Activated CD4-positive, alpha-beta T cell treated with anti-CD3 and anti-CD28 coated beads for 4 hours (primary cell): ENCODE results near the gene RNF213.

Experiments
- DNase-seq, 2 donors: peaks; one replicate each; pipeline ENCODE4 v3.0.0-alpha.2; 2020

Gene RNF213

DNA sequence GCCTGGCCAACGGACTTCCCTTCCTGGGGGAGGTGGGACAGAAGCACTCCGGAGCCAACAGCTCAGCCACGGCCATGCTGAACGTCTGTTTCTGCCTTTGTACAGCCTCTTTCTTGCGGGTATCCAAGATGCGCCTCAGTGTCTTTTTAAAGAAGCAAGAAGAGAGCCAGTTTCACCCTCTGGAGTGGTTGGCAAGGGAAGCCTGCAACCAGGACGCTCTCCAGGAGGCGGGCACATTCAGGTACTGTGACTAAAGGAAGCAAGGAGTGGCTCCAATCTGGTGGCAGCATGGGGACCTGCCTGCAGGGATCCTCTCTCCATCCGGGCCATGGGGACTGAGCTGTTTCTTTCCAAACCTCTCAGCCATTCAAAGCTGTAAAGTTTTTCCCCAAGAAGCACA is 93.7 kb downstream of the RNF213 start:
- no peak for DNase-seq

DNA sequence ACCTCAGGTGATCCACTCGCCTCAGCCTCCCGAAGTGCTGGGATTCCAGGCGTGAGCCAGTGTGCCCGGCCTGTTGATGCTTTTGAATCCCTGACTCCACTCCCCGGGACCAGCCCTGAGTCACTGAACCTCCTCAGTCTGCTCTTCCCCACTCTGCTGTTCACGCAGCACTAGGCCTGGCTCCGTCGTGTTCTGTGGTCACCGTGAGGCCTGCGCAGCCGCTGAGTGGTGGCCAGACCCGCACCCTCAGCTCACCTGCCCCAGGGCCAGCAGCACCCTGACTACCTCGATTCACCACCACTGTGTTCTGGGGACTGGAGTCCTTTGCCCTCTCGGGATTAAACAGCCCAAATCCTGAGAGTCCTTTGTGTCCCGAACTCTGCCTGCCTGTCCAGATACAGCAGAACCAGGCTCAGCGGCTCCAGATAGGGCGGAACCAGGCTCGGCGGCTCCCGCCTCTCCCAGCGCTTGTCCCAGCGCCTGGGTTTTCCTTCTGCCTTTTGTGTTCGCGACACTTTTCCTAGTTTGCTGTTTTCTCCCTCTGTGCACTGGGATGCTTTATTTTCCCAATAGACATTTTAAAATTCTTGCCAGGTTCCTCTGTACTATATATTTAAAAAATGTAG is 95.7 kb downstream of the RNF213 start:
- DNase-seq, result no peak

DNA sequence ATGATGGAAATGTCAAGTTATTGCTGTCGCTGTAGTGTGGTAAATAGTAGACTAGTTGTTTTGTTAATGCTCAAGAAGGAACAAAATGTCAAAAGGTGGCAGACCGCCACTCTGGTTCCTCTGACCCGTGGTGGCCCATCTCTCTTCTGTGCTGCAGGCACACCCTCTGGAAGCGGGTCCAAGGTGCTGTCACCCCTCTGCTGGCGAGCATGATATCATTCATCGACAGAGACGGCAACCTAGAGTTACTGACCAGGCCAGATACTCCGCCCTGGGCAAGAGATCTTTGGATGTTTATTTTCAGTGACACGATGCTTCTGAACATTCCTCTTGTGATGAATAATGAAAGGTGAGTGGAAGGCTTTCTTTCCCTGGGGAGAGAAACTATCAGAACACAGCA is 97.5 kb downstream of the RNF213 start:
- DNase-seq, result no peak

DNA sequence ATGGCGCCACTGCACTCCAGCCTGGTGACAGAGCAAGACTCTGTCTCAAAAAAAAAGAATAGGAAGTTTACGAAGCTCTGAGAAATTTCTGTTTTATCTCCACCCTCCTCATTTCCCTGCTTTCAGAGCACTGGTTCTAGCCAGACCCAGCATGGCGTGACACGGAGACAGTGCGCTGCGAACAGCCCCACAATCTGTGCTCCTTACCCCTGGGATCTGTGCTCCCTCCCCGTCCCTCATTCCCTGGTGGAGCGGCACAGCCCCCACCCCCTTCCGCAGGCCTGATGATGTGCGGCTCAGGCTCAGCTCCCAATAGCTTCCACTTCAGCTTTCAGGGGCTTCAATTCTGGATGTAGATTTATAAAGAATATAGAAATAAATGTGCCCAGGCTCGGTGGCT is 98.2 kb downstream of the RNF213 start:
- DNase-seq, result no peak

DNA sequence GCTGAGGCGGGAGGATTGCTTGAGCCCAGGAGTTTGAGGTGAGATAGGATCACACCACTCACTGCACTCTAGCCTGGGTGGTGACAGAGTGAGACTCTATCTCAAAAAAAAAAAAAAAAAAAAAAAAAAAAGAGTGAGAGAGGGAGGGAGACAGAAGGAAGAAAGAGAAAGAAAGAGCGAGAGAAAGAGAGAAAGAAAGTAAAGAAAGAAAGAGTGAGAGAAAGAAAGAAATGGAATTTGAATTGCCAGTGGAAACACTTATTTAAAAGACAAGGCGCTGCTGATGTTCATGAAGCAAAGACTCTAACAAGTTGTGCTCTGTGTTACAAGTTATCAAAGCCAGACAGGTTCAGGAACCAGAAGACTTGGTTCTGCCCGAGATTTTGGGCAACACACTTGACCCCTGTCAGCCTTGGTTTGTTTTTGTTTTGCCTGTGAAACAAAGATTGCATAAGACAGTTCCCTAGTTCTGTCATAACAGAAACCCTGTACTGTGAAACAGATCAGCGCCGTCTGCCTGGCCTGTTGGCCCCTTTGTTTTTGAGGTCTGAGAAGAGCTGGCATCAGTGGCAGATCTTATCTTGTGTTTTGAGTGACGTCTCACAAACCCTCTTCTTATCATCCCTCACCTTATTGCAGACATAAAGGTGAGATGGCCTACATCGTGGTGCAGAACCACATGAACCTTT is 98.9 kb downstream of the RNF213 start:
- DNase-seq, result no peak

DNA sequence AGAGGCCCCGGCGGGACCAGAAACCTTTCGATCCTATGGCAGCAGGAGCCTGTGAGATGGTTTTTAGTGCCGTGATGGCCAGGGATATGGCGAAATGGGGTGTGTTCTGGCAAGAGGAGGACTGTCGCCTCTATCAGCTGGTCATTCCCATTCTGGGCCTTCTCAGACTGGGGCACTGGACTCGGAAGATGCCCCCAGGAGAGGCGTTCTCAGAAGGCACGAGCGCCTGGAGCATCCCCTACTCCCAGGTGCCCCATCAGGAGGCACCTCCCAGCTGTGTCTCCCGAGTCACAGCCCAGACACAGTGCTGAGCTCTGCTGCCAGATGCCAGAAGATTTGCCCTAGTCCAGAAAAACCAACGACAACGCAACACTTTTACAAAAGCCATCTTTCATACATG is 99.7 kb downstream of the RNF213 start:
- no peak for DNase-seq

DNA sequence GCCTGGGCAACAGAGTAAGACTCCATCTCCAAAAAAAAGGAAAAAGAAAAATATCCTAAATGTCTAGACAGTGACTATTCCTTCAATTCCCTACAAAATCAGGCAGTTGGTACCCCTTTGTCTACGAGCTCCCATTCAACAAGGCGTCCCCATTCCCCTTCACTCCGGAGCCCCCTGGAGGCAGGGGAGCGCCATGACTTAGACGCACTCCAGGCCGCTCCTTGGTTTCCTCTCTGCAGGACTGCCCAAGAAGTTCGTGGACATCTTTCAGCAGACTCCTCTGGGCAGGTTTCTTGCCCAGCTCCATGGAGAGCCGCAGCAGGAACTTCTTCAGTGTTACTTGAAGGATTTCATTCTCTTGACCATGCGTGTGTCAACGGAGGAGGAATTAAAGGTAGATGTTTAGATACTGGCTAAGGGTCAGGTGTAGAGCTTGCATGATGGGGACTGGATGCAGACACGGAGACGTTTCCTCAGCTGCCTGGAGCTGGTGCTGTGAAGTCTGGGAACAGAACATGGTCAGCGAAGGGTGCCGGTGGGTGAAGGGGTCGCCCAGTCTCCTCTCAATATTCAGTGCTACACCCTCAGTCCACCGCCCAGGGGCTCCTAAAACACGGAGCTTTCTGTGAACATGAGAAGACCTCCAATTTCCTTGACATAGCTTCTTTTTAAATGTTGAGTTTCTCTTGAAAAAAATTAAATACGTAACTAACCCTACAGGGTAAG is 101.0 kb downstream of the RNF213 start:
- DNase-seq, result no peak

DNA sequence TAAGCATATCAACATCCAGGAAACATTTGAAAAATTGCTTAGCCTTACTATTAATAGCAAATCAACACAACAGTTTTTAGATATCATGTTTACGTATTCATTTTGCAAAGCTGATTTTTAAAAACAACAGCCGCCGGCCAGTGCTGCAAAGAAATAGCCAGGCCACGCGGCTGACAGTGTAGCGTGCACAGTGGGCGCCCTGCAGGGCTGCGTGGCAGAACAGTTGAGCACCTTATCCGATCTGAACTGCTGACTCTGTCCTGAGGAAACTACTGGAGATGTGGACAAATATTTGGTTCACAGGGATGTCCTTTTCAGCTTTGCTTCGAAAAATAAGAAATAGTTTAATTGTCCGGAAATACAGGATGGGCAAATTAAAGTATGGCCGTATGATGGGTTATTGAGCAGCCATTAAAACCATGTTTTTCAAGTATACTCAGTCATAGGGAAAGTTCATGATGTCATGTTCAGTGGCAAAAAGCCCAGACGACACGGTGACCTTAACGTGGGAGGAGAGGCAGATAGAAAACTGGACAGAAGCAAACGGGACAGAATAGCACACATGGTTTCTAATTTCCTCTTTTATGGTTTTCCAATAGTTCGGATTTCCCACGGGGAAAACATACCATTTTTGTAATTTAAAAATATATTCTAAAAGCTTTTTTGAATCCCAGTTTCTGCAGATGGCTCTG is 101.9 kb downstream of the RNF213 start:
- no peak for DNase-seq

DNA sequence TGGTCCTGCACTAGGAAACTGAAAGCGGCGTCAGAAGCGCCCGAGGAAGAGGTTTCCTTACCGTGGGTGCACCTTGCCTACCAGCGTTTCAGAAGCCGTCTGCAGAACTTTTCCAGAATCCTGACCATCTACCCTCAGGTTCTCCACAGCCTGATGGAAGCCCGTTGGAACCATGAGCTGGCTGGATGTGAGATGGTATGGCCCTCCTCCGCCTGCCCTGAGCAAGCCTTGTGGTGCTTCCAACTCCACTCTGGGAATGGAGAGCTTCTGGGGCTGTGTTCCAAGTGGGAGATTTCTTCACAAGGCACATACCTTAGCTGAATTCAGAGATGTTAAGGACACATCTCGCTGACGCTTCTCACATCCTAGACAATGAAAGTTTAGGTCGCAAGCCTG is 102.5 kb downstream of the RNF213 start:
- no peak for DNase-seq

DNA sequence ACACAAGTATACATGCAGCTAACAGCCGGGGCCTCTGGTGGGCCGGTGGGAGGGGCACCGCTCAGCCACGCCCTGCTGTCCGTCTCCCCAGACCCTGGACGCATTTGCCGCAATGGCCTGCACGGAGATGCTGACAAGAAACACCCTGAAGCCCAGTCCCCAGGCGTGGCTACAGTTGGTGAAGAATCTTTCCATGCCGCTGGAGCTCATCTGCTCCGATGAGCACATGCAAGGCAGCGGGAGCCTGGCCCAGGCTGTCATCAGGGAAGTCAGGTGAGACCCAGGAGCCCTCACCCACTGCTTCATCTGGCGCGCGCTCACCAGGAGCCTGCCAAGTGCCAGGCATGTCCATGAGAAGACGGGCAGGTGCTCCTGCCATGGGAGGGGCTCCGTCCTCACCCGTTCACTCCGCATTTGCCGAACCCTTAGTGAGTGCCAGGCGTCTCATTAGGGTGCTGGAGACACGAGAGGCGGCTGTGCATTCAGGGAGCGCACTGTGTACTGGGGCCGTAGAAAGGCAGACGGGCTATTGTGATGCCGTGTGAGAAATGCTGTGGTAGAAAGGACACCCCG is 103.0 kb downstream of the RNF213 start:
- no peak for DNase-seq

DNA sequence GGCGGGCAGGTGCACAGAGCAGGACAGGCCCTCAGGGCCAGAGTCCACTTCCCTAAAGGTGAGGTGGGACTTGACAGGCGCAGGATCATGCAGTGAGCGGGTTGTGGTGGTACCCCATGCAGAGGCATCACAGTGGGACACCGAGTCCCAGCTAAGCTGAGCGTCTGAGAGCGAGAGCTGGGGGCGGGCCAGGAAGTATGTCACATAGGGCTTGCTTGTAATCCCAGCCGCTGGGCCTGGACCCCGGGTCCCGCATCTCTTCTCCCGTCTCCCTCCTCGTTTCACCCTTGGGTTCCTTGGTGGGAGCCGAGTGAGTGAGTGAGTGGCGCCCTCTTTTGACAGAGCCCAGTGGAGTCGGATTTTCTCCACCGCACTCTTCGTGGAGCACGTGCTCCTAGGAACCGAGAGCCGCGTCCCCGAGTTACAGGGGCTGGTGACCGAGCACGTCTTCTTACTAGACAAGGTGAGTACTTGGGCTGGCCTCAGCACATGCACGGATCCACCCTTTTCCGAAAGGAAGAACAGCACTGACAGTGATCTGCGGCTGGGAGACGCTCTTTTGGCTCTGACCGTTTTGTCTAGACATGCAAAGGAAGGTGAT is 103.5 kb downstream of the RNF213 start:
- DNase-seq, result no peak

DNA sequence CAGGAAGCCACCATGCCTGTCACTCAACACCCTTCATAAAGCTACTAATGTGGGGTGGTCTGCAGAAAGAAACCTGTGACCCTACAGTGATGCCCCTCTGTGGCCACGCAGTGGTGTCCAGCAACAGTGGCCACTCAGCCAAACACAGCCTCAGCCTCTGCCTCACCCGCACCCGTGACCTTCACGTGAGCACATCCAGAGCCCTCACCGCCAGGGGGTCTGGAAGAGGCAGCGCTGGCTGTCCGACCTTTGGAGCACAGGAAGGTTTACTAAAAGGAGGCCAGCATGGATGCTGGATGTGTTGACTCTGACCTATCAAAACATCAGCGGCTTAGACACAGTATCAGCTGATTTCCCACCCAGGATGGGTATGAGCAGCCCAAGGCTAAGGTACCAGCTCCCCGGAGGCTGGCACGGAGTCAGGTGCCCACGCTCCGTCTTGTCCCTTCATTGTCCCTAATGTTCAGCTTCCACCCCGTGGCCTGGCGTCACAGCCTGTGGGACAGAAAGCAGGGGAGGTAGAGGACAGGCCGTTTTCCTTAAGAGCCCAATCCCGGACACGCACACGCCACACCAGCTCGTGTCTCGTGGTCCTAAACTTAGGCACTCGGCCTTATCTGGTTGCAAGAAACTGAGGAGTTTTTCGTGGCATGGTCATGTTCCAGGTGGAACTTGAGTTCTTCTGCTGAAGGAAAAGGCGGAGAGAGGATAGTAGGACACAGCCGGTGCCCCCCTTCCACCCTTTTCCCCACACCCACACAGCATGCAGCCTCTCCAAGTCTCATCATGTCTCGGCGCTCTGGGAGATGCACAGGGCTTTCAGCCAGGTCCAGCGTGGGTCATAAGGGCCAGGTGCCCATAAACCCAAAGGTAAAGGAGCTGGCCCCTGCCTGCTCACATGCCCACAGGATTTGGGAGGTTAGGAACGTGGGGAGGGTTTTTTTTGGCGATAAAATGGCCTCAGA is 104.6 kb downstream of the RNF213 start:
- no peak for DNase-seq

DNA sequence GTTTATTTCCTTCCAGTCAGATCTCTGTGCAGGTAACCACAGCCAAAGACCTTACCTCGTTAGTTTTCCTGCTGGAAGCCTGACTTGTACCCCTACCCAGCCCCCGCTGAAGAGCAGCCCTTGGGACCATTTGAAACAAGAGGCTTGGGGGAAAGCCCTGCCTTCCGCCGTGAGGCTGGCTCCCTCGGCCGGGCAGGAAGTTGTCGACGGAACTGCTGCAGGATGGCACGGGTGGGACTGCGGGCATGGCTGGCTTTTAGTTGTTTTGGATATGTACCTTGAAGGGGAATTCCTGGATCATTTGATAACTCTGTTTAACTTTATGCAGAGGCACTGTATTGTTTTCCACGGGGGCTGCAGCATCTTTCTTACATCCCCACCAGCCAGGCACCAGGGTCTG is 105.3 kb downstream of the RNF213 start:
- no peak for DNase-seq

DNA sequence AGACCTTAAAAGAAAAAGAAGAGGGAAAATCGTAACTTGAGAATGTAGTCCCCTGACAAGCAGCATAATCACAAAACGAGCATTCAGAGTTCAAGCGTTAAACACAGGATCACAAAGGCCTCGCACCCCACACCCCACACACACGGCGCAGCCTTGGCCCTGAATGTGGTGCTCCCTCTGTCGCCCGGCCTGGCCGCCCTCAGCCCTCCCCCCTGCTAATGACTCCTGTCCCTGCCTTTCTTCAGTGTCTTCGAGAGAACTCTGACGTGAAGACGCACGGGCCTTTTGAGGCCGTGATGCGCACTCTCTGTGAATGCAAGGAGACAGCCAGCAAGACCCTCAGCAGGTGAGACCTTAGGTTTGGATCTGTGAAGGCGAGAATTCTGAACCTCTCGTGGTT is 106.9 kb downstream of the RNF213 start:
- DNase-seq, result no peak

DNA sequence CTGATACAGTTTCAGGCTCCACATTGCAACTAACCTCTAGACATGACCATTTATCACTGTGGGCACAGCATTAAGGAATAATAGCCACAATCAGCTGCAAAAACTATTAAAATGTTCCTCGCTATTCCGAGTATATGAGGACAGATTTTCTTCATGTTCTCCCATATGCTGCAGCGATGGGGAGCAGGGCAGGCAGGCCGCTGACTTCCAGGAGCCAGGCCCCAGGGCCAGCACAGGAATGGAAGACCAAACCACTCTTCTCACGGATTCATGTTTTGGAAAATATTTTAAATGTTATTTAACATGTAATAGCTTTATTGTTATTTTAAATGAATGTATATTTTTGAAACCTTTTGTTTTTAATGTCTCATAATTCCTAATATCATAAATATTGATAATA is 110.5 kb downstream of the RNF213 start:
- DNase-seq, result no peak

DNA sequence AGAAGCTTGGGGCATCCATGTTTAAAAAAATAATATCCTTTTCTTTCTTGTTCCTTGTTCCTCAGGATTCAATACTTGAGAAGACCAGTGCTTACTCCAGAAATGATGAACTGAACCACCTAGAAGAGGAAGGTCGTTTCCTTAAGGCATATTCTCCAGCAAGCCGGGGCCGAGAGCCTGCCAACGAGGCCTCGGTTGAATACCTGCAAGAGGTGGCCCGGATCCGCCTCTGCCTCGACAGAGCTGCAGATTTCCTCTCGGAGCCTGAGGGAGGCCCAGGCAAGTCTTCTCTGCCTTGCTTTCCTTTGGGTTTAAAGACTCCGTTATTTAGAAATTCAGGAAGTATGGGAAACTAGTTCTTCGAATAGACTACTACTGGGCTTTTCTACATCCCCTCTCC is 111.8 kb downstream of the RNF213 start:
- no peak for DNase-seq

DNA sequence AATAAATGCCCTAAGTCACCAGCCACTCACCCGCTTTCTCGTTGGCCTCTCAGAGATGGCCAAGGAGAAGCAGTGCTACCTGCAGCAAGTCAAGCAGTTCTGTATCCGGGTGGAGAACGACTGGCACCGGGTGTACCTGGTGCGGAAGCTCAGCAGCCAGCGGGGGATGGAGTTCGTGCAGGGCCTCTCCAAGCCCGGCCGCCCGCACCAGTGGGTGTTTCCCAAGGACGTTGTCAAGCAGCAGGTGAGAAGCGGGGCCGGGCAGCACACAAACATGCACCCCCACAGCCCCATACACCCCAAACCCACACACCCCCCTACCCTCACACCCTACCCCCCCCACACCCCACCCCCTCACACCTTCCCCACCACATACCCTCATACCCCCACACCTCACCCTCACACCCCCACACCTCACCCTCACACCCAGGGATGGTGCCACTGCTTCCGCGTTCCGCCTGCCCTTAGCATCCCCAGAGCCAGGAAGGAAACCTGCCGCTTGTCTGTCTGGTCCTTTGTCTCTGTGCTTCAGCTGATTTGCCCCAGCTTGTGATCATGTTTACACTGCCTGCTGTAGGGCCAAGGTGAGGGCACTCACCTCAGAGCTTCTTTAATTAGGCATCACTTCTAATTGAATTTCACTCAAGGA is 112.4 kb downstream of the RNF213 start:
- no peak for DNase-seq

DNA sequence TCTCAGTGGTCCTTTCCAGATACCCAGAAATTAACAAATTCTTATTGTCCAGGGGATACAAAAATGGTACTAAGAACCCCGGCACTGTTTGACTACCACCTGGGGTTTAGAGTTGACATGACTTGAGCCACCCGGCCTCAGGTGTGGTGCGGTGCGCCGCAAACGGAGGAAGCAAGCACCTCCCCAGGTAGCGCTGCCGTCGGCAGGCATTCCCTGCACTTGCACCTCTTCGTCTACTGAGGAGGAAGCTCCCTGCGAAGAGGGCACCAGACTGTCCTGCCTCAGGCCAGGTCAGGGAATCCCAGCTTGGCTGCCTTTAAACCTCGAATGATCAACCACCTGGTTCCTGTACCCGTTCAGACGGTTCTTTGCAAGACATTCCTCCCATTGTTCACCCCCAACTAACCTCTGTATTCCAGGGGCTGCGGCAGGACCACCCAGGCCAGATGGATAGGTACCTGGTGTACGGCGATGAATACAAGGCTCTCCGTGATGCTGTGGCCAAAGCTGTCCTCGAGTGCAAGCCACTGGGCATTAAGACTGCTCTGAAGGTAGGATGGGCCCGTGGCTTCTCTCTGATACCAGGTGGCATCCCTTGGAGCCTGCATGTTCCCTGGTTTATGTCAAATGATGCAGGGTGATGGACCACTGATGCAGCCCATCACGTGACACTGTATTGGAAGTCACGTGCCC is 113.5 kb downstream of the RNF213 start:
- DNase-seq, result no peak

DNA sequence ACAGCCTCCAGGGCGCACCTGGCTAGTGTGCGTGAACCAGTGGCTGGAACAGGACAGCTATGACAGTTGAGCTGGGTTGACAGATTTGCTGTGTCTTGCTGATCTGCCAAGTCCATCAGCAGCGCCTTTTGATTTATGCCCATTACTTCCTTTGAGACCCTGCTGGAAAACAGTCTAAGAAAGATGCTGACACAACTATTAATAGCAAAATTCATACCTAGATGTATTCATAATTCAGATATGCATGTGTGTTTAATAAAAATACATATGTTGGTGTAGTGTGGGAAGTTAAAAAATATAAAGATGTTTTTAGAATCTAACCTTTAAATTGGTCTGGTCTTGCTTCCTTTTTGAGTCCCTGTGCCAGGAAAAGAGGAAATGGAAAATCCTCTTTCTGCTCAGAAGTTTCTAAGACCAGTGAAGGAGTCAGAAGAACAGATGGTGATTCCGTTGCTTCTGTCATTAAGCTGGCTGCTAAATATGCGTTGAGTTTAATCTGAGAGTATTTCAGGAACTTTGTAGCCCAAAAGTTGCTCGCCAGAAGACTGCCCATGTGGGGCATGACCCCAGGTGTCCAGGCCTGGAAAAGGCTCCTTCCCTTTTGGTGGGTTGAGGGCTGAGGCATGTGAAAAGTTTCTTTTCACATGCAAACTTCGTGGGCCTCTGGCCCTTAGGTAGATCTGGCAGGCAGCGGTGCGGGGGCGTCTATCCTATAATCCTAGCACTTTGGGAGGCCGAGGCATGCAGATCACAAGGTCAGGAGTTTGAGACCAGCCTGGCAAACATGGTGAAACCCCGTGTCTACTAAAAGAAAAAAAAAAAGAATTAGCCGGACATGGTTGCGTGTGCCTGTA is 114.3 kb downstream of the RNF213 start:
- no peak for DNase-seq

DNA sequence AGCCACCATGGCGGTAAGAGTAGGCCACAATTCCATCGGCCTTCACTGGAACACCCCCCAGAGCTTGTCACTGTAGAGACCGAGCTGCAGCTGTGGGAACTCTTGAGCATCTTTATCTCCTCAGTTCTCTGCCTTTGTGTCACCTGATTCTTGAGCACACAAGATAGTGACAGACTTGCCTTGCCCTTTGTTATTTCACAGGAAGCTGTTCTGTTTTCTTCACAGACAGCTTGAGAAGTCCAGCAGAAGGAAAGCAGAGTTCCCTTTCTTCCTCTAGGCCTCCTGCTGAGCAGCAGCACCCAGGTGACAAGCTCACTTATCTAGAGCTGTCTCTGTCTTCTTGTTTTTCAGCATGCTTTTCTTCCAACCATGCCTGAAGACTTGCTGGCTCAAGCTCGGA is 115.9 kb downstream of the RNF213 start:
- DNase-seq, result no peak
